Fibroblast of pulmonary artery (primary cell): ENCODE results near the gene FRMPD1.

ENCODE experiments used
- DNase-seq: peaks from one replicate; pipeline ENCODE4 v3.0.0-alpha.2; 2010; ENCODE audit warnings: low read depth
- H3K4me3 ChIP-seq: replicated peaks from 2 replicates; pipeline ENCODE4 v1.5.1; 2011; ENCODE audit warnings: low read depth, mild to moderate bottlenecking, control low read depth, low read length, moderate library complexity
- CTCF ChIP-seq: IDR thresholded peaks from 2 replicates; pipeline ENCODE4 v1.5.1; 2011; ENCODE audit warnings: mild to moderate bottlenecking, control low read depth, low read length, inconsistent platforms; ENCODE audit errors: missing control alignments

FRMPD1 gene

GRCh38 chr9:37788332-37788731 lies 137.6 kb downstream of the FRMPD1 start:
- no peak overlapping the region for H3K4me3 ChIP-seq
- TF ChIP-seq CTCF: no peak
- no peak for DNase-seq

GRCh38 chr9:37790096-37790495 lies 139.3 kb downstream of the FRMPD1 start:
- no peak for TF ChIP-seq CTCF
- DNase-seq: no peak

GRCh38 chr9:37792122-37792521 lies 141.4 kb downstream of the FRMPD1 start:
- DNase-seq: no peak
- no peak overlapping the region for H3K4me3 ChIP-seq
- TF ChIP-seq CTCF: no peak

More at GRCh38 chr9:37790096-37790495, 139.3 kb downstream of the FRMPD1 start:
- H3K4me3 ChIP-seq: no peak overlapping the region

GRCh38 chr9:37796232-37796631 lies 145.5 kb downstream of the FRMPD1 start:
- TF ChIP-seq CTCF: no peak
- H3K4me3 ChIP-seq: no peak overlapping the region
- DNase-seq: peak; percentile 18
